Umbilical cord (tissue), 2 donors: ENCODE measurements around the gene LHPP. TPM values are rescaled to one million over a fixed set of nuclear protein-coding genes. Genes with fewer than 3 reads are reported as not detected.

Experiments used
- DNase-seq: peaks from one replicate; pipeline ENCODE4 v3.0.0-alpha.2; 2015; ENCODE audit warnings: low spot score
- total RNA-seq: library from RNA; depleted of rRNA; stranded (reverse); fragments of >200 nt; gene quantifications from one replicate; pipeline ENCODE4 v1.2.3, GENCODE V29; 2014; ENCODE audit warnings: low replicate concordance; ENCODE audit not compliant: insufficient read depth

Gene LHPP
- total RNA-seq, 1 donor from 2014 or later: 4.8 TPM

- no peak for DNase-seq
These were observed 179.1 kb downstream of the LHPP start for GRCh38 chr10:124640538-124641231.

DNA sequence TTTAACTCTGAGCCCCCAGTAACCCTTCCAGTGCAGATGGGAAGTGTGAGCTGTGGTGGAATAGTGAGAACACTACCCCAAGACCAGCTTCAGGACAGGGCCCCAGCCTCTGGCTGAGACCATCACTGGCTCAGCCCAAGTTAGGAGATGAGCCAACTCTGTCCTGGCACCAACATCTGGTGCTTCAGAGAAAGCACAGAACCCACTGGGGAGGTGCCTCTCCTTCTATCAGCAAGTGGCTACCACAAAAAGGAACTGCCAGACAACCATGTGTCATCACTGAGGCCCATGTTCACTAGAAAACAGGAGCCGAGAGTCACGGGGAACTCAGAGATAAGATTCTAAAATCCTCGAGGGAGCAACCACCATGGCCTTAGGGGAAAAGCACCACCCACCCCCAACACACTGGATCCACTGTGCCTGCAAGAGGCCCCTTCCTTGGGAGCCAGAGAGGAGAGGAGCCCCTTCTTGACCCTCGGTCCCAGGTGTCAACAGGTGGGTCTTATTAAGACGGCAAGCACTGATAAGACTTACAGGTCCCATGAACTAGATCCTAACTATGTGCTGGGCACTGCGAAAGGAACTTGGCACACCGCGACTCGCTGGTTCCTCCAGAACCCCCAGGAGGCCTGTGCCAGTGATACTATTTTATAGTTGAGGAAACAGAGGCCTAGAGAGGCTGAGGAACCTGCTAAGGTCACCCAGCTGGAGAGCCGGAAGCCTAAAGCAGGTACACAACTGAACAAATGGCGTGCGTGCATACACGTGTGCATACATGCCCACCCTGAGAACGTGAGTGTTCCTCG is 179.9 kb downstream of the LHPP start:
- peak; percentile 81 for DNase-seq

GRCh38 chr10:124642088-124642710 is 180.6 kb downstream of the LHPP start:
- DNase-seq: no peak

DNA sequence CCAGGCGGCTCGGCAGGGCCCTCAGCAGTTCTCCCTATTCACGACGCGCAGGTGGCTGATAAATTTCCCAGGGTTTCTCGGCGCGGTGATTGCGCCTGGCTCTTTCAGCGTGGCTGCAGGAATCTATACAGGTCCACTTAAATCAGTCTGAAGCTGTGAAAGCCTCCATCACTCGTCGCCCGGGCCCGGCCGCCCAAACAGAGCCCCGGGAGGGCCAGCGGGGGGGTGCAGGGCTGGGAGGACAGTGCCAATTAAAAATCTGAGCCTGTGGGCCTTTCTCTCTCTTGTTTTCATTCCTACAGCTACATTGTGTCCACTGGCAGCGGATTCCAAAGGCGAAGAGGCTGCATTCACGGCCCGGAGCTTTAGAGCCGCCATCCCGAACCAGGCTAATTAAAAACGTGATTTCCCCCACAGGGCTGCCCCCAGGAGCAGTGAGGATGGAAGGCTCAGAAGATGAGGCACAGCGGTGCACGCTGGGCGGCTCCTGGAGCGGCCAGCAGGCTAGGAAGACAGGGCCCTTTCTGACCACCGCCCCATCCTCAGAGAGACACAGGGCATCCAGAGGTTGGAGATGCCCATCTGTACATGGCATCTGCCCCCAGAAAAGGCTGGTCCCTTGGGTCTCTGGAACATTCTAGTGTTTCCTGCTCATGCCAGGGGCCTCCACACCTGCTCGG is 181.8 kb downstream of the LHPP start:
- DNase-seq: no peak

- DNase-seq: no peak
These were observed 182.6 kb downstream of the LHPP start for GRCh38 chr10:124644236-124644635.

DNA sequence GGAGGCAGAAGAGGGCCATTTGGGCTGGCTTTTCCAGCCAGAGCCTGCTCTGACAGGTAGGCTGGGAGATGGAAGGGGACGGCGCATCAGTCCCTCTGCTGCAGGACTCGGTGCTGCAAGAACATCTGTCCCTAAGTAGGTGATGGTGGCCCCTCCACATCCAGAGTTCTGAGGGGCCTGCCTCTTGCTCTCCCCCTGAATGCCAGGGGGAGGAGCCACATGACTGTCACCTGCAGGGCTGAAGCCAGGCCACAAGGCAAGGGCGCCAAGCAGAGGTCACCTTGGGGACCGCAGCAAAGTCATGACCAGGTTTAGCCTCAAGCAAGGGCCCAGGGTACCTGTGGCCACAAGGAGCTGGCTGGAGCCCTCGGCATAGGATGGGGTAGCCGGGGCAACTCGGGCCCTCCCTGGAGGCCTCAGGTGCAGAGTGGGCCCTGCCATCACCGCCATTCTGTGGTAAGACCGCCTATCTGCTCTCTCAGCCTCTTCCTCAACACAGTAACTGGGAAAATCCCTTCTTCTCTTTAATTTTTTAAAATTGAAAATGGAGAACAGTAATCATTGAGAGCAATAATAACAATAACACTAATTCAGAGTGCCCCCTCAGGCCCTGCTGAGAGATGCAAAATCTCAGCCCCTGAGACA is 183.3 kb downstream of the LHPP start:
- no peak for DNase-seq

GRCh38 chr10:124645467-124646095 is 184.0 kb downstream of the LHPP start:
- no peak for DNase-seq

DNA sequence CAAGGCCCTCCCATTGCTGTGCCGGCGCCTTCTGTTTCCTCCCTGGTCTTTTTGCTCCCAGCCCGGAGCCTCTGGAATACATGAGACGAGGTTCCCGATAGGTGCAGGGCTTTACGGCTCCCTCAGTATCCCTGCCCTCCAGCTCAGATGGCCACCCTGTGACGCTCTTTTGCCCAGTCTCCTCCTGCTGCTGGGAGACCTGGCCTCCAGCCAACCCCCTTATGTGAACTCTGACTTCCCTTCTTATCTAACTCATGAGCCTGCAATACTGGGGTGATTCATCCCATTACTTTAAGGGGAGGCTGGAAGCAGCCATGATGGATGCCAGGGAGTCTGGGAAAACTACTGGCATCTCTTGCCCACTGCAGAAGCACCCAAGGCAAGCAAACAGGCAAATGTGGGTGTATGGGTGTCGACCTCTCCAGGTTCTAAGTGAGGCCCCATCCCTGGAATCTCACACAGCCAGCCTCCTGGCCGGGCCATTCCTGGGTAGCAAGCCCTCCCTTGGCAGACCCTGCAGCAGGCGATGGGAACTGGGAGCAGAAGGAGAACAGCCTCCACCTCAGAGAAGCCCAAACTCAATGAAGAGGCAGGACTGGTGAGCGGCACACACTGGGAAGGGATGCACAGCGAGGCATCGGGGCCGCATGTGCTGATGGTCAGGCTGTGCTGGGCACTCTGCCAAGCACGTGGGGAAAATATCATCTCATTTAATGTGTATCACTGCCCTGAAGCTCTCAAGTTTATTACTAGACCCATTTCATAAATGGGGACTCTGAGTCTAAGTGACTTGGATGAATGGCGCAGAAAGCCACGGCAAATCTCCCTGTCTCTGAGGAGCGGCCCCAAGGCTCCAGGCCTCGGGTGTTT is 185.1 kb downstream of the LHPP start:
- peak; percentile 87 for DNase-seq

GRCh38 chr10:124647421-124648130 is 186.0 kb downstream of the LHPP start:
- peak; percentile 51 for DNase-seq

- no peak for DNase-seq
These were observed 186.5 kb downstream of the LHPP start for GRCh38 chr10:124648131-124648475.

- peak; percentile 89 for DNase-seq
These were observed 187.1 kb downstream of the LHPP start for GRCh38 chr10:124648738-124649137.

GRCh38 chr10:124649214-124649613 is 187.6 kb downstream of the LHPP start:
- DNase-seq: peak; percentile 67

DNA sequence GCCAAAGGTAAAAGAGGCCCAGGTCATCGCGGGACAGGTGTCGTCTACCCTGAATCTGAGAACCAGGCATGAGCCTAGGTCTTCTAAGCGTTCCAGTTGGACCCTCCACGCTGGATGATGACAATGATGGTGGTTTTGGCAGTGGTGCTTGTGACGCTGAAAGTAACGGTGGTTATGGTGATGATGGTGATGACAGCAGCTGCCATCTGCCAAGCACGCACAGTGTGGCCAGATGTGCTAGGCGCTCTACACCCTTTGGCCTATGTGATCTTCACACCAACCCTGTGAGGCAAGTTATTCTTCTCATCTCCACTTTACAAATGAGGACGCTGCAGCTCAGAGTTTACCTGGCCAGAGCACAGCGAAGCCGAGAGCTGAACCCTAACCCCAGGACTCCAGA is 188.6 kb downstream of the LHPP start:
- DNase-seq: no peak

DNA sequence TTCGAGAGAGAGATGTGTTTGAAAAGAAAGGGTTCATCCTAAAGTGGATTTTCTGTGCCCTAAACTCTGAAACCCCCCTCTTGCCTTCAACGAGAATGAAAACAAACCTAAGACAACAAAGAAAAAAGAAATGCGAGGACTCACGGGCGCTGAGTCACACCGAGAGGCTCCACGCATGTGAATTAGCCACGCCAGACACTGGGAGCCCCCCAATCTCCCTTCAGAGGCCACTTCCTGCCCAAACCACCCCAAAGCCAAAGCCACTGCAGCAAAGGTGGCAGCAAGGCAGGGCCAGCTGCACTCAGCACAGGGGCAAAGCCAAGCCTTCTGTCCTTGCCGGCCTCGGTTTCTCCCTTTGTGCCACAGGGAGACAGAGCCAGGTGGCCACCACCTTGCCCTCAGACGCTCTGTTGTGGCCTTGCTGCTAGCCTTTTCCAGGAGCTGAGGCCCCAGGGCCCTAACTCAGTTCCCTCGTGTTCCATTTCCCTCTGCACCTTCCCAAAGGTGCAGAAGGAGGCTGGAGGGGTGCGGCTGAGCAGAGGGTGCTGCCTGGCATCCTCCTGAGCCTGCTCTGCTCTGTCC is 189.3 kb downstream of the LHPP start:
- DNase-seq: no peak

GRCh38 chr10:124651402-124651891 is 189.8 kb downstream of the LHPP start:
- no peak for DNase-seq

DNA sequence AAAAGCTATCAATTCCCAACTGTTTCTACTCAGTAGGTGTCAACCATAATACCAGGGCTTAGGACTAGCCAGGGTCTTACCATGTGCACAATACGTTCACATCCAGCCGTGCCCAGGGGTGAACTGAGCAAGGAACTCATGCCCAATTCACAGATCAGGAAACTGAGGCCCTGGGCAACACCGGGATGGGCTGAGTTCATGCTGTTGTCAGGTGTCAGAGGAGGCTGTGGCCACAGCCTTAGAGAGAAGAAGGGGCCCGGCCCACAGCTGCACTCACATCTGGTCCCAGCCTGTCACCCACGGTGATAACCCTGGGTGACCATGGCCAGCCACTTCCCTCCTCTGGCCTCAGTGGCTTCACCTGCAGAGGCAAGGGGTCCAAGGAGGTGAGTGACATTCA is 190.6 kb downstream of the LHPP start:
- DNase-seq: no peak

DNA sequence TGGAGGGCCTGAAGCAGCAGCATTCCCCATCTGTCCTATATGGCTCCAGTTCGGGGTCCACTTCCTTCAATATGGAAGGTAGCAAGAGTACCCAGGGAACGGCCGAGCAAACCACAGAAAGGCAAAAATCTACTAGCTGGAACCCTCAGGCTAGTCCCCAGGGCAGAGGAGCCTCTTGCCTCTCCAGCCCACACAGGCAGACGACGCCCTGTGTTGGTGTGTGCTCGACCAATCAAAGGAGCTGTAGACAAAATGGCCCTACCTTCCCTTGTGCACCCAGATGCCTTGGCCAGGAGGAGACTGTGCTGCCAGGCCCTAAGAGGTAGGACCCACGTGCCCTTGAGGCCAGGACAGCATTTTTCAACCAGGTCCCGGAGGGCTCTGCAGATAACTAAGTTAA is 191.1 kb downstream of the LHPP start:
- no peak for DNase-seq

DNA sequence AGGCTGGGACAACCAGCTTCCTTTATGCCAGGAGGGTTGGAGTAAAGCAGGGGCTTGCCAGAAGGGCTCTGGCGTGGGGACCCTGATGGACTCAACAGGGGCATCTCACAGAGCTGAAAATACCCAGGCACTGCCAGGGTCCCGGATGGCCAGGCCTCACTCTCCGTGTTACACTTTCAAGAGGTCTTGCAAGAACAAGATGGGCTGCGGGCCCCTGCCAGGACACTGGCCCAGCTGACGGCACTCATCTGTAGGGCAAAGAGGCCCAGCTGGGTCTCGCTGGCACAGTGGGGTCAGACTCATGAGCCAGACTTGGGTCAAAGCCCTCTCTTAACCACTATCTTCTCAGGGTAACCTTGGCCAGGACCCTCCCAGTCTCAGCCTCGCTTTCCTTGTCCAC is 191.7 kb downstream of the LHPP start:
- no peak for DNase-seq
